ENCODE measurements around the gene DSCAM.

DNA sequence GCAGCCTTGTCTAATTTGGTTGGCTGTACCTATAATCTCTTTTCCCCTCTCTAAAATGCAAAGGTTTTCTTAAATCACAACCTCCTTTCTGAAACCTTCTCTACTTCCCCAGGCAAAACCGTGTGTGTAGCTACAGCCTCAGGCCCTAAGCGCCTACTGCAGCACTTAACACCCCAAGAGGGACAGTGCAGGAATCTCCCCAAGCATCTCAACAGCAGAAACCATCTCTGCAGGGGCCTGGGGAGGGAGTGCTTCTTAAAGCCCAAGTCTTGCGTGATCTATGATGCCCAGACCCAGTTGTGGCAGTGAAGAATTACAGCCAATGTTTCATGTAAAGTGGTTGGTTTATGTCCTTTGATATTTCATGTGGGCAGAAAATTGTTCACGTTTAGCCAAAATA, 159.3 kb downstream of the DSCAM start:
- TF ChIP-seq RAD21 (IDR thresholded peaks at IDR 0.05; ENCODE audit: low read depth), result no peak
- TF ChIP-seq, protein P1, sequence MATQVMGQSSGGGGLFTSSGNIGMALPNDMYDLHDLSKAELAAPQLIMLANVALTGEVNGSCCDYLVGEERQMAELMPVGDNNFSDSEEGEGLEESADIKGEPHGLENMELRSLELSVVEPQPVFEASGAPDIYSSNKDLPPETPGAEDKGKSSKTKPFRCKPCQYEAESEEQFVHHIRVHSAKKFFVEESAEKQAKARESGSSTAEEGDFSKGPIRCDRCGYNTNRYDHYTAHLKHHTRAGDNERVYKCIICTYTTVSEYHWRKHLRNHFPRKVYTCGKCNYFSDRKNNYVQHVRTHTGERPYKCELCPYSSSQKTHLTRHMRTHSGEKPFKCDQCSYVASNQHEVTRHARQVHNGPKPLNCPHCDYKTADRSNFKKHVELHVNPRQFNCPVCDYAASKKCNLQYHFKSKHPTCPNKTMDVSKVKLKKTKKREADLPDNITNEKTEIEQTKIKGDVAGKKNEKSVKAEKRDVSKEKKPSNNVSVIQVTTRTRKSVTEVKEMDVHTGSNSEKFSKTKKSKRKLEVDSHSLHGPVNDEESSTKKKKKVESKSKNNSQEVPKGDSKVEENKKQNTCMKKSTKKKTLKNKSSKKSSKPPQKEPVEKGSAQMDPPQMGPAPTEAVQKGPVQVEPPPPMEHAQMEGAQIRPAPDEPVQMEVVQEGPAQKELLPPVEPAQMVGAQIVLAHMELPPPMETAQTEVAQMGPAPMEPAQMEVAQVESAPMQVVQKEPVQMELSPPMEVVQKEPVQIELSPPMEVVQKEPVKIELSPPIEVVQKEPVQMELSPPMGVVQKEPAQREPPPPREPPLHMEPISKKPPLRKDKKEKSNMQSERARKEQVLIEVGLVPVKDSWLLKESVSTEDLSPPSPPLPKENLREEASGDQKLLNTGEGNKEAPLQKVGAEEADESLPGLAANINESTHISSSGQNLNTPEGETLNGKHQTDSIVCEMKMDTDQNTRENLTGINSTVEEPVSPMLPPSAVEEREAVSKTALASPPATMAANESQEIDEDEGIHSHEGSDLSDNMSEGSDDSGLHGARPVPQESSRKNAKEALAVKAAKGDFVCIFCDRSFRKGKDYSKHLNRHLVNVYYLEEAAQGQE (IDR thresholded peaks at IDR 0.05; ENCODE audit: low read depth), result no peak
- no peak for TF ChIP-seq TCF12 (IDR thresholded peaks at IDR 0.05; ENCODE audit: low read depth)
- TF ChIP-seq, protein P2, sequence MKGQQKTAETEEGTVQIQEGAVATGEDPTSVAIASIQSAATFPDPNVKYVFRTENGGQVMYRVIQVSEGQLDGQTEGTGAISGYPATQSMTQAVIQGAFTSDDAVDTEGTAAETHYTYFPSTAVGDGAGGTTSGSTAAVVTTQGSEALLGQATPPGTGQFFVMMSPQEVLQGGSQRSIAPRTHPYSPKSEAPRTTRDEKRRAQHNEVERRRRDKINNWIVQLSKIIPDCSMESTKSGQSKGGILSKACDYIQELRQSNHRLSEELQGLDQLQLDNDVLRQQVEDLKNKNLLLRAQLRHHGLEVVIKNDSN (IDR thresholded peaks at IDR 0.05), result no peak
- TF ChIP-seq CREB1 (IDR thresholded peaks at IDR 0.05; ENCODE audit: low read depth), result no peak
- TF ChIP-seq YY1 (IDR thresholded peaks at IDR 0.05; ENCODE audit: low read depth), result no peak

Measured in Ishikawa (cell line).